ENCODE data around the gene DDX18.
"Not testable (repeated sequence)": the region's sequence is repeated elsewhere in the genome, so short reads cannot be mapped to it uniquely, and the experiment has no call there.

The DDX18 gene
- total RNA-seq = 128 reads per million, percentile 87 among the genes with 10 or more reads in this experiment

DNA sequence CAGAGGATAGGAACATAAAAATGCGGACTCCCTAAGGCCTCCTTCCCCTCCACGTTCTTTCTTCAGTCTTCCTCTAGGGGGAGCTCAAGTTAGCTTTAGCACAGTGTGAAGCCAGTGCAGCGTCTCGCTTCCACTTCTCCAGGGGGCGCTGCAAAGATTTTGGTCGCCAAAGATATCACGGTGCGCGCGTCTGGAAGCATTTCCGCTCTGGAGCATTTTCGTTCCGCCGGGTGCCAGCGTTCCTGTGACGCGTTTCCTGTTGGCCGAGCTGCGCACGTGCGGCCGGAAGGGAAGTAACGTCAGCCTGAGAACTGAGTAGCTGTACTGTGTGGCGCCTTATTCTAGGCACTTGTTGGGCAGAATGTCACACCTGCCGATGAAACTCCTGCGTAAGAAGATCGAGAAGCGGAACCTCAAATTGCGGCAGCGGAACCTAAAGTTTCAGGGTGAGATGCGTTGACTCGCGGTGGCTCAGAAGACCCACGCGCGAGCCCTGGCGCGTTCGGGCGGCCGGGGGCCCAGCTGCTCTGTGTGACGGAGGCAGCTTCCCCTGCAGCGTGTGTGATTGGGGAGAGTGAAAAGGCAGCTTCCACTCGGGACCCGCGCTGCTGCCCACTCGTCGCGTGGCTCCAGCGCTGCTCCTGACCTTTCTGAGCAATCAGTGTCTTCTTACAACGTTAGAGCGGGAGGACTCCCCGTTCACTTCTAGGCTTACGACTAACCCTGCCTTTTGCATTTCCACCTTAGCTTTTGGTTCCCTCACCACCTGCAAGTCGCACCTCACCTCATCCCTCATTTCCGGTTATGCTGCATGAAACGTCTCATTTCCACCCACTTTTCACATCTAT lies at the start of gene DDX18:
DDX18 (plus strand) TSS at position 275 of the 848 bp plus-strand sequence; CDS start at position 362, 87 bp downstream.
- DNase-seq = peak; percentile 98

DNA sequence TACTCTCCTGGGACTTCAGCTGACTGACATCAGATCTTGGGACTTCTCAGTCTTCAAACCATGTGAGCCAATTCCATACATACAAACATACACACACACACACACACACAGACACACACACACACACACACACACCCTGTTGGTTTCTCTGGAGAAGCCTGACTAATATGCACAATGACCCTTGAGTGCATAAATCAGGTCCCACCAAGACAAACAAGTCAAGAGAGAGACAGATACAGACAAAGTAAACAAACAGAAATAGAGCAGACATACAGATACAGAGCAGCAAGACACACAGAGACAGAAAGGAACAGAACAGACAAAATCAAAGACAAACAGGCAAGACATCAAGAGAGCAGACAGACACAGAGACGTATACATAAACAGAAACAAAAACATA lies 43.8 kb upstream of the DDX18 start:
- no peak for DNase-seq

DNA sequence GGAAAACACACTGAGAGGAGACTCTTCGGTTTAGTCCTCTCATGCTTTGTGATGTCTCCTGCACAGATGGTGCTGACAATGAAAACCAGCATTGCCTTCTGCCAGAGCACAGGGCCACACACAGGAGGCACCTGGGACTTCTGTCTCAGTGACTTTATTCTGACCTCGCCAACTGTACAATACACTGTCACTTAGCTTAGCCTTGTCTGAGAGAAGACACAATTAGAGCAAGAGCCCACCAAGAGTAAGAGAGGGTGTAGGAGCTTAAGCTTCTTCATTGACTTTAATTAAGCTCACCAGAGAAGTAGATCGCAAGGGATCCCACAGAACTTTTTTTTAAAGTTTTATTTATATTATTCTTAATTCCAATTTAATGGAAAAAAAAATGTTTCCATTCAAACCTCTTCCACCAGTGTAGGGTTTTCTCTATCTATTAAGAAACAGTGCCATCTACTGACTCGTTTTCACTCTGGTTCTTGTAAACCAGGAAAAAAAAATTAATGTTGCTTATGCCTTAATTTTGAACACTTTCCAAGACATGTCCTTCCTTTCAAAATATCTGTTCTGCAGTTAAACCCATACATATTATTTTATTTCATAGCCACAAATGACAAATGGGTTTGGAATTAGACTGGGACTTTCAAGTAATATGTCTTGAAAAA lies 42.4 kb upstream of the DDX18 start:
- no peak for DNase-seq

DNA sequence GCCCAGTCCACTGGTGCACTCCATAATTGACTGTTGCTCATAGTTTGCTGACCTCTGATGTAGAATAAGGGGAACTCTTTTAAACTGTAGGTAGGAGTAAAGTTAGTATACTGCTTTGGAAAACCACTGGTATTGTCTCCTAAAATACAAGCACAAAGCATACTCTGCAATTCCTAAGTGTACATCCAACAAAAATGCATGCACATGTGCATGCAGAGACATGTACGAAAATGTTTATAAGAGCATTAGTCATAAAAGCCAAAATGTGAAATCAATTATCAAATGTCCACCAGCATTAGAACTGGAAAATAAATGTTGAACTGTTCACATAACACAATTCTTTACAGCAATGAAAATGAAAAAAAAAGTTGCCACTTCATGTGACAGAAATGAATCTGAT lies 39.8 kb upstream of the DDX18 start:
- DNase-seq = no peak

DNA sequence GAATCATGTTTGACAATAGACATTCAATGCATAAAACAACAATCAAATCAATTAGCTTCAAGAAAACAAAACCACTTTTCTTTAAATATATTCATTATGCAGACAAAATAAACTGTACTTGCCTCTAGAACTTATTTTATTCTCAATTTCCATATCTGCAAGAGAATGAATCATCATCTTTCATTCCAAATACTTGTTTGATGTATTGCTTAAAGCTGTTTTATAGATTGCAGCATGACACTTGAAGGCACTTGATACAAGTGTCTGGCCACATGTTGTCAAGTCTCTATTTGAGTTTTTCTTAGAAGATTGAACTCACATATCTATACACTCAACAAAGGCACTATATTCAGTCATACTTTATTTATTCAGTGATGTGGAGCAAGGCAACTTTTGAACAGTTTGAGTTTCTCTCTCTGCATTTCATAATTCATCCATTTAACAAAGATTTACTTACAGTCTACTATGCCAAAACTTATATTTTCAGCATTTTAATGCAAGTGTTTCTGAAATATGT lies 38.7 kb upstream of the DDX18 start:
- DNase-seq = no peak

DNA sequence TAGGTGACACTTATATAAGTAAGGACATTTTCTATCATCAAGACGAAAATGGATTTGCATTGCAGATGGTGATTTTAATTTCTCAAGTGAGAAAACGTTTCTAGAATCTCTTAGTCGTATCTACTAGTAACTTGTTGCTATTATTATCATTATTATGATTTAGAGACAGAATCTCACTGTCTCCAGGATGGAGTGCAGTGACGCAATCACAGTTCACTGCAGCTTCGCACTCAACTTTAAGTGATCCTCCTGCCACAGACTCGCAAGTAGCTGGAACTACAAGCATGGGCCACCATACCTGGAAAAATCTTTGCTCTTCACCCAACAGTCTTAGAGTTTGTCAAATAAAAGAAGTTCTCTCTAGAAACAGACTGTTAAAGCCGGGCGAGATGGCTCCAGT lies 37.6 kb upstream of the DDX18 start:
- no peak for DNase-seq

DNA sequence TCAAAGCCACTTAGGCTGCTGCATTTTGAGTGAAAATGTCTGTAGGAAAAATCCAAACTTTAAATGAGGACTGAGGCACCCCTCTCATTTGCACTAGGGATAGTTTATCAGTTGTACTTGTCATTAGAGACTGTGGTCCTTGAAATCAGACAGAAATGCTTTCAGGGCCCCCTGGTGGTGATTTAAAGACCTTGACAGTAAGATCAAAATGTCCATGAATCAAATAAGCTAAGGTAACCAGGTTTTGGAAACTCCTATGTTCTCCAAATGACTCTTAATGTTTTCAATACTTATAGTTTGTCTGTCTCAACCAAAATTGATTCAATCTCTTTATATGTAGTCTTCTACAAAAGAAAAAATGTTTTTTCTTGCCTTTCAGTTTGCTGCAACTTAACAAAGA lies 28.8 kb upstream of the DDX18 start:
- peak; percentile 19 for DNase-seq

DNA sequence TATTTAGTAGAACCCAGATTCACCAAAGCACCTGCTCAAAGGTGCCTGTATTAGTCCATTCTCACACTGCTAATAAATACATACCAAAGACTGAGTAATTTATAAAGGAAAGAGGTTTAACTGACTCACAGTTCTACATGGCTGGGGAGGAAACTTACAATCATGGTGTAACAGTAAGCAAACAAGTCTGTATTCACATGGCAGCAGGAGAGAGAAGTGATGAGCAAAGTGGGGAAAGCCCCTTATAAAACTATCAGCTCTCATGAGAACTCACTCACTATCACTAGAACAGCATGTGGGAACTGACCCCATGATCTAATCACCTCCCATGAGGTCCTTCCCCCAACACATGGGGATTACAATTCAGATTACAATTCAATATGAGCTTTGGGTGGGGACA lies 28.0 kb upstream of the DDX18 start:
- DNase-seq = no peak

DNA sequence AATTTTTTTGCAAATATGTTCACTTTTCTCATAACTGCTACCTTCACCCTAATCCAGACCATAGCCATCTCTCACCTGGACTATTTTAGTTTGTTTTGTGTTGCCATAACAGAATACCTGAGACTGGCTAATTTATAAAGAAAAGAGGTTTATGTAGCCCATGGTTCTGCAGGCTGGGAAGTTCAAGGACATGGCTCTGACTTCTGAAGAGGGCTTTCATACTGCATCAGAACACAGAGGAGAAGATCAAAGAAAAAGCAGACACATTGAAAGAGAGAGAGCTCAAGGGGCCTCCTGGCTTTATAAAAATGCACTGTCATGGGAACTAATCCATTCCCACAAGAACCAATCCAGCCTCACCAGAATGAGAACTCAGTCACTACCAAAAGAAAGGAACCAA lies 25.0 kb upstream of the DDX18 start:
- no peak for DNase-seq

DNA sequence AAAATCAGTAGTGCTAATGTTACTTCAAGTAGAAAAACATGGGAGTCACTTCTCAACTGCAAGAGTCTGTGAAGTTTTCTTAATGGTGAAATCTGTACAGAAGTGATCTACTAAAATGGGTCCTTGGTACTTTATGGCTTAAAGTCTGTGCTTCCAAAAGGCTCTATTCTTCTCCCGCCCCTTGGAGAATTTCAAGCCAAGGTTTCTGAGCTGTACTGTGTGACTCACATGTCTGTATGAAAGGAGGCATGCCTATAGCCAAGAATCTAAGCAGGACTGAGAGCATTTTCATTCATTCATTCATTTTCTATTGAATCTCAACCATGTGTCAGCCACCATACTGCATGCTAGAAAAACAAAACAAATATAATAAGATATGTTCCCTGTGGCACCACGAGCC lies 19.8 kb upstream of the DDX18 start:
- DNase-seq = no peak

DNA sequence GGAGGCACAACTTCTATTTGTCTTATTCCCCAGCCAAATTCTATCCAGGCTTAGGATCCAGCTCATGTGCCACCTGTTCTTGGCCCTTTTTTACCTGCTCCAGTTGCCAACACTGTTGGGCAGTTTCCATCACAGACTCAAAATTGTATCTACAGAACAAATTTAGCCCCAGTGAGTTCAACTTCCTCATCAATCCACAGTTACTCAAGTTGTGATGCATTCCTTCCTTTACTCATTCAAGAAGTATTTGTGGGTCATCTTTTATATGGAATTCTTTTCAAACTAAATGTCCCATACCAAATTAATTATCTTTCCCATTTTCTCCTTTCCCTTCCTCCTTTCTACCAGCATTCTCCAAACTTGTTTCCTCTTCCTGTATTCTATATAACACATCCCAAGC lies 12.7 kb upstream of the DDX18 start:
- no peak for DNase-seq

DNA sequence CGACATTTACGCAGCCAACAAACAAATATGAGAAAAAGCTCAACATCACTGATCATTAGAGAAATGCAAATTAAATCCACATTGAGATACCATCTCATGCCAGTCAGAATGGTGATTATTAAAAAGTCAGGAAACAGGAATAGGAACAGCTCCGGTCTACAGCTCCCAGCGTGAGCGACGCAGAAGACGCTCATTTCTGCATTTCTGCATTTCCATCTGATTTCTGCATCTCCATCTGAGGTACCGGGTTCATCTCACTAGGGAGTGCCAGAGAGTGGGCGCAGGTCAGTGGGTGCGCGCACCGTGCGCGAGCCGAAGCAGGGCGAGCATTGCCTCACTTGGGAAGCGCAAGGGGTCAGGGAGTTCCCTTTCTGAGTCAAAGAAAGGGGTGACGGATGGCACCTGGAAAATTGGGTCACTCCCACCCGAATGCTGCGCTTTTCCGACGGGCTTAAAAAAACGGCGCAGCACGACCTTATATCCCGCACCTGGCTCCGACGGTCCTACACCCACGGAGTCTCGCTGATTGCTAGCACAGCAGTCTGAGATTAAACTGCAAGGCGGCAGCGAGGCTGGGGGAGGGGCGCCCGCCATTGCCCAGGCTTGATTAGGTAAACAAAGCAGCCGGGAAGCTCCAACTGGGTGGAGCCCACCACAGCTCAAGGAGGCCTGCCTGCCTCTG lies 10.7 kb upstream of the DDX18 start:
- DNase-seq = not testable (repeated sequence)

DNA sequence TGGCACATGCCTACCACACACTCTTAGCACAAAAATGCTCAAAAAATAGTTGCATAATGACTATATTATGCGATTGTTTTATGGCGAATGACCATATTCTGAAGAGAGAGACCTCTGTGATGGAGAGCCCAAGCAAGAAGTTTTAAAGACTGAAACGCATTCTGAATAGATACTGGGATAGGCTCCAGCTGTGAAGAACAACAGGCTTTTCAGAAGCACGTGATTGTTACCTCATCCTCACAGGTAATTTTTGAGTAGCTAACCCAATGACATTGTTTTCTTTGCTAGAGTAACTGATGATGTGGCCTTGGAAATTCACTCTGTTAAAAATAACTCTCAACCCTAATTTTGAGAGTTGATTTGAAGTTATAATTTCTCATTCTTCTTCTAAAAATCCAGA lies 2.0 kb upstream of the DDX18 start:
- no peak for DNase-seq

DNA sequence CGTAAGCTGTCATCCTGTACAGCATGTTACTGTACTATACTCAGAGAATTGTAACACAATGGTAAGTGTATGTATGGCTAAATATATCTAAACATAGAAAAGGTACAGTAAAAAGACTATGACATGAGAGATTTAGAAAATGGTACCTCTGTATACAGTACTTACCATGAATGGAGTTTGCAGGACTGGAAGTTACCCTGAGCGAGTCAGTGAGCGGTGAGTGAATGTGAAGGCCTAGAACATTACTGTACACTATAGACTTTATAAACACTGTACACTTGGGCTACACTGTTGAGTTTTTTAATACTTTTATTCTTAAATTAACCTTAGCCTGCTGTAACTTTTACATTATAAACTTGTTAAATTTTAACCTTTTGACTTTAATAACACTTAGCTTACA lies 1.5 kb downstream of the DDX18 start:
- no peak for DNase-seq

DNA sequence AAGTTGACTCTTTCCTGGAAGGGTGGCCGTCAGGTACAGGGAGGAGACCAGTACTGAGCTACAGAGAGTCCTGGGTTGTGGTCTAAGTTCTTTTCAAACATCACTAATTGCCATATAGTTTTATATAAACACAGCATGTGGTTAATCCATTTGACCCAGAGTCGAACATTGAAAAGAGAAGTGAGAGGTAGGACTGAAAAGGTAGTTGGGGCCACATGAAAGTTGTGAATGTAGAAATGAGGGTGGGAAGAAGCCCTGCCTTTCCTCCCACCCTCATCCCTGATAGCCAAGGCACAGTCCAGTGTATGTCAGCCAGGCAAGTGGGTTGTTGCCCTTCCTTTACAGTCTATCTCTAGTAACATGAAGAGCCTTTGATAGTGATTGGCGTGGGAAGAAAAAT lies 4.4 kb downstream of the DDX18 start:
- no peak for DNase-seq

DNA sequence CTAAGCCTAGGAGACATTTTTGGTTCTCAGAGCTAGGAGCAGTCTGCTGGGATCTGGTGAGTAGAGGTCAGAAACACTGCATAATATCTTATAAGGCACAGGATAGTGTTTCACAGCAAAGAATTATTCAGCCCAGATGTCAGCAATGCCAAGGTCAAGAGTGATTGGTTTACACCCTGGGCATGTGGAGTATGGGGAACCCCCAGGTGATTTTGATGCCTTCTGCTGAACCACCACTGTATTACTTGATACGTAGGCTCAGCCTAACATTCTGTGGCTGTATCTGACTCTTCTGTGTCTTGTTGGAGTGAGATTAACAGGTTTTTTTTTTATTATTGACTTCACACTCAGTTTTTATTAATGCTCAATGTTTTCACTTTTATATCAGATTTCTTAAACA lies 6.0 kb downstream of the DDX18 start:
- DNase-seq = no peak

DNA sequence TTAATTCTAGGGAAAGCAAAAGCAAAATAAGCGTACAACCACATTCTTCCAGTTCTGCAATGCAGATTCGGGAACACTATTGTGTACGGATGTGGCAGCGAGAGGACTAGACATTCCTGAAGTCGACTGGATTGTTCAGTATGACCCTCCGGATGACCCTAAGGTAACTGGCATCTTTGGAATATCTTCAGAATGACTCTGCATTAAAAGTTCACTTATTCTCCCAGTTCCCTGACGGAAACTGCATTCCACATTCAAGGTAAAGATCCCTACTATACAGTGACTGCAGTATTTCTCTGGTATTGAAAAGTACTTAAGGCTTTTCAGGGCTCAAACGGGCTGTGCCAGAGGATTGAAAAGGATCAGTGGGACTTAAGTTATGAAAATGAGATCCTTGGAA lies 10.9 kb downstream of the DDX18 start:
- DNase-seq = no peak

DNA sequence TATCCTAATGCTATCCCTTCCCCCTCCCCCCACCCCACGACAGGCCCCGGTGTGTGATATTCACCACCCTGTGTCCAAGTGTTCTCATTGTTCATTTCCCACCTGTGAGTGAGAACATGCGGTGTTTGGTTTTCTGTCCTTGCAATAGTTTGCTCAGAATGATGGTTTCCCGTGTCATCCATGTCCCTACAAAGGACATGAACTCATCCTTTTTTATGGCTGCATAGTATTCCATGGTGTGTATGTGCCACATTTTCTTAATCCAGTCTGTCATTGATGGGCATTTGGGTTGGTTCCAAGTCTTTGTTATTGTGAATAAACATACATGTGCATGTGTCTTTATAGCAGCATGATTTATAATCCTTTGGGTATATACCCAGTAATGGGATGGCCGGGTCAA lies 13.0 kb downstream of the DDX18 start:
- not testable (repeated sequence) for DNase-seq

DNA sequence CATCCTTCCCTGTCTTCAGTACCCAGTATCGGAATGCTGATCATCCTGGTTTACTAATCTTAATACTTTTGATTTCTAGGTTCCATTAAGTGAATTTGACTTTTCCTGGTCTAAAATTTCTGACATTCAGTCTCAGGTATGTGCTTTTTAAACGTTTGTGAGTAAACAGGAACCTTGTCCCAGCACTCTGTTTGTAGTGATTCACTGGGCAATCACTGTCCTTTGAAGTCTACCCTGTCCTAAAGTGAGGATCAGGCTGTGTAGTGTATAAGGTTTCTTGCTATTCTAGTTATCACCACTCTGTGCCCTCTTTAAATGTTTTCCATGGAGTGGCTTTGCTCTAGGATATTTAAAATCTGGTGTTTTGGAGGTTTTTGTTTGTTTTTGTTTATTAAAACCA lies 14.4 kb downstream of the DDX18 start:
- DNase-seq = no peak

DNA sequence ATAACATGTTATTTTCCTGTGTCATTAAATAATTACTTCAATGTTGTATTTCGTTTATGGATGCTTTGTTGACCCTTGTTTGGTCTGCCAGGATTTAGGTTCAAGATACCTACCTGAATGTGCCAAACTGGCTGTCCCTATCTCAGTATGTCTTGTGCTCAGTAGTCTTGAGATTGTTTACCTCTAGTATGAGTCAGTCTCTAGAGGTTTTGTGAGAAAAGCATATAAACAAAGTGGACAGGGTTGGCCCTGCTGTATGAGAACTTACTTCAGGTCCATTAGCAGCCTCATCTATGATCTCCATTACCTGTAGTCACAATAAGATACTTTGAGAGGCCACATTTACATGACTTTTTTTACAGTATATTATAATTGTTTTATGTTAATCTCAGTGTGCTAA lies 17.8 kb downstream of the DDX18 start:
- no peak for DNase-seq

DNA sequence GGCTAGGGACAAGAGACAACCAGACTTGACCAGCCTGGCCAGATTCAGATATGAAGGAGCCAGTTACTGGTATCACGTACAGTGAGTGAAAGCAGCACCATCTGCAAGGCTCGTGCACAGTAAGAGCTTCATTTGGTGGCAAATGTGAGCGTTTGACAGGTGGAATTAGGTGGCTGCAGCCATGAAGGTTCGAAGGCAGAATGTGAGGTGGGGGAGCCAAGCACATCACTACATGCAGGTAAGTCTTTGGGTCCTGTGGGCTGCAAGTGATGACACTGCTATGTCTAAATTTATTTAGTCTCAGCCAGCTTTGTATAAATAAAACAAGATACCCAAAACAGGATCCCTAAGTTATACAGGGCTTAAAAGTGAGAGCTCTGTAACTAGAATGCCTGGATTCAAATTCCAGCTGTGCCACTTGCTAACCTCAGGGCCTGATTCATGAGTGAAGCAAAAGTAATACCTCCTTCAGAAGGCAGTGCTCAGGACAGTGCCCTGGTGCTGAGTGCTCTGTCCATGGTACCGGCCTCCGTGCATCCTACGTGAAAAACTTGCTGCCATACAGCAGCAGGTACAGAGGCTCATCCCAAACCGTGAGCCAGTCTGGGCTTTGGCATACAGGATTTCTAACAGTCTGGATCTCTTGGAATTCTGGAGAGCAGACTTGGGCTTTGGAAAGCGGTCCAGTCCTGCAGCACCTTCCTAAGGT lies 18.6 kb downstream of the DDX18 start:
- DNase-seq = no peak

DNA sequence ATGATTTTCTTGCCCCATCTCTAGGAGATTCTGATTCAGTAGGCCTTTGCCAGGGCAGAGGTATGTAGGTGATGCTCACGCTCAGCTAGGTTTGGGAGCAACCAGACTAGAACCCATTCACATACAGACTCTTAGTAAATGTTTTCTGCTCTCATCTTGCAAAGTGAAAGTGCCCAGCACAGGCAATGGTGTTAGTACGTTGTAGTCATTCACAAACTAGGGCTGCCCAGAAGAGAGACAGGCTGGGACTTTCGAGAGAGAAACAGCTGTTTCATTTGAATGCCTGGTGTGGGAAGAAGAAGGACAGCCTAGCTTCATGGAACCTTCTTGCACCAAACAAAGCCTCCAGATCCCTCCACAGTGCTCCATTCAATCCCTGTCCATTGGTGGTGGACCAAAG lies 19.4 kb downstream of the DDX18 start:
- no peak for DNase-seq

DNA sequence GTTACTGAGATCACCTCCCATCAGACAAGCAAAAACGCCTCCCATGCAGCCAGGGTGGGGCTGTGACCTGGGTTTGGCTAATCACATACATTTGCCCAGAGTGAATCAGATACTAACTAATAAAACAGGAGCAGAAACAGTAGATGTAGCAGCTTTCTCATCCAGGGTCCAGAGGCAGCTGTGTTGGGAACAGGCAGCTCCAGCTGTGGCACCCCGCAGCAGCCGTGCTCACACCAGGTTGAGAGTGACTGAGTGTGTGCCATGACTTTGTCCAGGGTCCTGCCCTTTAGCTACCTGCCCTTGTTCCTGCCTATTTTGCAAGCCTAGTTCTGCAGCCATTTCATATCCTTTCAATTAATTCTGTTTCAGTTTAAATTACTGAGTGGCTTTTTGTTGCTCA lies 20.5 kb downstream of the DDX18 start:
- DNase-seq = no peak
